Keratinocyte (primary cell): ENCODE results near the gene NTN1. TPM values are rescaled to one million over a fixed set of nuclear protein-coding genes. Genes with fewer than 3 reads are reported as not detected.

Experiments used
- DNase-seq: peaks from one replicate; pipeline ENCODE4 v3.0.0-alpha.2; 2011; ENCODE audit warnings: low read depth, missing footprints, low spot score
- FAIRE-seq: peaks from 2 replicates; lab custom pipeline; 2011; peaks lifted over from hg19 to GRCh38; lab: Jason Lieb, UNC
- H2AFZ ChIP-seq: 2 replicates; pipeline ENCODE4 v1.6.0; 2012; ENCODE audit warnings: low read length, control low read depth, inconsistent platforms; ENCODE audit not compliant: control insufficient read depth
- H3K27ac ChIP-seq: 2 replicates; pipeline ENCODE4 v1.5.1; 2011; ENCODE audit warnings: low read length; ENCODE audit not compliant: control insufficient read depth, insufficient read depth
- H3K27me3 ChIP-seq: 3 replicates; pipeline ENCODE4 v1.6.0; 2011; ENCODE audit warnings: low read length; ENCODE audit not compliant: control insufficient read depth, insufficient read depth; ENCODE audit errors: extremely low read depth
- H3K36me3 ChIP-seq, 2 experiments: 2 replicates in 1 of 2; 3 replicates in 1 of 2; pipeline ENCODE4 v1.5.1; 2011; ENCODE audit warnings: low read length in 2 of 2, mild to moderate bottlenecking in 1 of 2; ENCODE audit not compliant: control insufficient read depth in 2 of 2, insufficient read depth in 2 of 2; ENCODE audit errors: extremely low read depth in 1 of 2
- H3K4me1 ChIP-seq: 3 replicates; pipeline ENCODE4 v1.5.1; 2011; ENCODE audit warnings: low read length; ENCODE audit not compliant: control insufficient read depth, insufficient read depth; ENCODE audit errors: extremely low read depth
- H3K4me2 ChIP-seq: 3 replicates; pipeline ENCODE4 v1.6.0; 2011; ENCODE audit warnings: low read depth, low read length; ENCODE audit not compliant: control insufficient read depth, insufficient read depth; ENCODE audit errors: extremely low read depth
- H3K4me3 ChIP-seq, 3 experiments: fragments of 200-600 bp in 1 of 3; sonication (generic) in 1 of 3; 2 replicates in 2 of 3; 3 replicates in 1 of 3; pipeline ENCODE4 v1.5.1; 2011 to 2016; ENCODE audit warnings: low read length in 3 of 3, mild to moderate bottlenecking in 3 of 3, control low read depth in 2 of 3, inconsistent platforms in 1 of 3, low read depth in 1 of 3, mixed read lengths in 1 of 3, mixed run types in 1 of 3, moderate library complexity in 1 of 3; ENCODE audit not compliant: control insufficient read depth in 2 of 3, insufficient read depth in 2 of 3; ENCODE audit errors: extremely low read depth in 1 of 3
- H3K79me2 ChIP-seq: 2 replicates; pipeline ENCODE4 v1.6.0; 2012; ENCODE audit warnings: low read length; ENCODE audit not compliant: control insufficient read depth, insufficient read depth
- H3K9ac ChIP-seq: 3 replicates; pipeline ENCODE4 v1.6.0; 2011; ENCODE audit warnings: low read length; ENCODE audit not compliant: control insufficient read depth, insufficient read depth; ENCODE audit errors: extremely low read depth
- H3K9me1 ChIP-seq: 3 replicates; pipeline ENCODE4 v1.6.0; 2011; ENCODE audit warnings: low read length; ENCODE audit not compliant: control insufficient read depth, insufficient read depth; ENCODE audit errors: extremely low read depth
- H3K9me3 ChIP-seq: 2 replicates; pipeline ENCODE4 v1.5.1; 2012; ENCODE audit warnings: low read depth, low read length; ENCODE audit not compliant: control insufficient read depth
- H4K20me1 ChIP-seq: 3 replicates; pipeline ENCODE4 v1.6.0; 2011; ENCODE audit warnings: low read length; ENCODE audit not compliant: control insufficient read depth, insufficient read depth; ENCODE audit errors: extremely low read depth
- CTCF ChIP-seq, 3 experiments: IDR thresholded peaks in 1 of 3; conservative IDR thresholded peaks in 1 of 3; optimal IDR thresholded peaks in 1 of 3; 2 replicates in 2 of 3; 3 replicates in 1 of 3; pipeline versions ENCODE3 to v1.5.1; 2011; ENCODE audit warnings: low read length in 3 of 3, mild to moderate bottlenecking in 3 of 3, moderate library complexity in 2 of 3, control low read depth in 1 of 3, inconsistent platforms in 1 of 3; ENCODE audit not compliant: insufficient read depth in 2 of 3; ENCODE audit errors: extremely low read depth in 1 of 3
- EZH2 ChIP-seq: IDR thresholded peaks from one replicate; pipeline ENCODE4 v1.6.1; 2012; ENCODE audit warnings: inconsistent platforms, mild to moderate bottlenecking, low read length, moderate library complexity
- dilution Hi-C: fragments of 300-500 bp; cut with MboI; formaldehyde crosslinking; loops from one replicate; pipeline ENCODE4 v1.7.0; 2020; ENCODE audit warnings: low sequenced_read_pairs; ENCODE audit not compliant: extremely low pct_ligation_motif_present
- polyA plus RNA-seq, 5 experiments: library from polyadenylated mRNA; depleted of rRNA in 3 of 5; stranded (reverse) in 3 of 5; stranded (forward) in 1 of 5; unstranded in 1 of 5; fragments of >200 nt; gene quantifications; 1 replicate in 1 of 5; 2 replicates in 3 of 5; 3 replicates in 1 of 5; pipeline versions ENCODE4 v1.2.1 to v1.2.3, GENCODE V29; 2011 to 2012; ENCODE audit warnings: missing spikeins in 2 of 5, low read depth in 1 of 5, low replicate concordance in 1 of 5

Gene NTN1
- polyA plus RNA-seq, 1 donor (not counting 4 experiments of a cell fraction or from before 2014, with no cell fraction given) = 0.10 TPM

GRCh38 chr17:9189870-9190269 lies 168.6 kb downstream of the NTN1 start:
- TF ChIP-seq CTCF (optimal IDR thresholded peaks at IDR 0.05 in 1 of 3, IDR thresholded peaks at IDR 0.05 in 1 of 3, conservative IDR thresholded peaks at IDR 0.05 in 1 of 3; ENCODE audit: extremely low read depth in 1 of 3, insufficient read depth in 2 of 3, low read length in 3 of 3) (no peak), EZH2 (no peak)
- no peak overlapping the region for H2AFZ ChIP-seq
- H3K4me1 ChIP-seq = no peaks in the 10 kb centered on the region
- DNase-seq (no peak), FAIRE-seq (no peak)
- H3K36me3 ChIP-seq = no peaks in the 10 kb centered on the region
- H3K9me3 ChIP-seq = no peaks in the 10 kb centered on the region
- H3K4me3 ChIP-seq = no peak overlapping the region
- no peak overlapping the region for H3K4me2 ChIP-seq
- H3K9ac ChIP-seq = no peak overlapping the region
- no peaks in the 10 kb centered on the region for H3K79me2 ChIP-seq
- H3K9me1 ChIP-seq = no peaks in the 10 kb centered on the region
- peaks cover 6% of the 10 kb centered on the region for H3K27me3 ChIP-seq
- H3K27ac ChIP-seq = no peak overlapping the region
- dilution Hi-C loops = no loop called here
- no peaks in the 10 kb centered on the region for H4K20me1 ChIP-seq

GRCh38 chr17:9192010-9192409 lies 170.7 kb downstream of the NTN1 start:
- no peaks in the 10 kb centered on the region for H3K27me3 ChIP-seq
- no peaks in the 10 kb centered on the region for H3K36me3 ChIP-seq
- DNase-seq (no peak), FAIRE-seq (no peak)
- H3K9me1 ChIP-seq = no peaks in the 10 kb centered on the region
- no peak overlapping the region for H2AFZ ChIP-seq
- no peaks in the 10 kb centered on the region for H4K20me1 ChIP-seq
- no peak overlapping the region for H3K9ac ChIP-seq
- H3K4me3 ChIP-seq = no peak overlapping the region
- H3K9me3 ChIP-seq = no peaks in the 10 kb centered on the region
- no peak overlapping the region for H3K27ac ChIP-seq
- H3K4me1 ChIP-seq = no peaks in the 10 kb centered on the region
- dilution Hi-C loops = no loop called here
- no peaks in the 10 kb centered on the region for H3K79me2 ChIP-seq
- TF ChIP-seq CTCF (optimal IDR thresholded peaks at IDR 0.05 in 1 of 3, IDR thresholded peaks at IDR 0.05 in 1 of 3, conservative IDR thresholded peaks at IDR 0.05 in 1 of 3; ENCODE audit: extremely low read depth in 1 of 3, insufficient read depth in 2 of 3, low read length in 3 of 3) = no peak
- no peak for TF ChIP-seq EZH2
- no peak overlapping the region for H3K4me2 ChIP-seq
